Lower leg skin (tissue), 4 donors: ENCODE measurements around the gene TUBA1C. TPM values are rescaled to one million over a fixed set of nuclear protein-coding genes. Genes with fewer than 3 reads are reported as not detected.
"Not testable (repeated sequence)": the region's sequence is repeated elsewhere in the genome, so short reads cannot be mapped to it uniquely, and the experiment has no call there.

Experiments
- DNase-seq, 2 donors: peaks; one replicate each; pipeline ENCODE4 v3.0.0-alpha.2; 2019; ENCODE audit warnings: low spot score in 2 of 2
- H3K4me3 ChIP-seq: fragments of 200-600 bp; sonication (generic); 2 replicates; pipeline ENCODE4 v1.5.1; 2017; ENCODE audit warnings: mild to moderate bottlenecking, low read depth; ENCODE audit not compliant: poor library complexity, severe bottlenecking
- POLR2A ChIP-seq, 2 donors: fragments of 450-650 bp; IDR thresholded peaks; one replicate each; pipeline ENCODE4 v1.6.1; 2016 to 2017; ENCODE audit warnings: antibody characterized with exemption in 2 of 2, mild to moderate bottlenecking in 1 of 2, moderate library complexity in 1 of 2
- WGBS, 2 donors: methylation state at CpG; one replicate each; pipeline ENCODE4 v1.1.5; 2018; 5-methylcytosine and 5-hydroxymethylcytosine counted together
- intact Hi-C: fragments of 100-400 bp; cut with DNase I; formaldehyde crosslinking; loops from one replicate; pipeline ENCODE4 v1.15.0; 2023; ENCODE audit warnings: low total_unique reads
- total RNA-seq, 4 donors: library from RNA; depleted of rRNA; stranded (reverse); fragments of >200 nt; gene quantifications; one replicate each; pipeline ENCODE4 v1.1.0, GENCODE V29; 2016
- TF ChIP-seq, protein P1 (sequence below), 3 donors: fragments of 450-650 bp; IDR thresholded peaks; one replicate each; pipeline ENCODE4 v1.5.1; 2016; ENCODE audit warnings: antibody characterized with exemption in 3 of 3, mild to moderate bottlenecking in 3 of 3, moderate library complexity in 2 of 3

The TUBA1C gene
- total RNA-seq, 4 donors from 2014 or later, result 211 to 475 (median 280) TPM

GRCh38 chr12:49244176-49244575, 20.7 kb upstream of the TUBA1C start:
- intact Hi-C loops, result no loop called here
- TF ChIP-seq POLR2A (IDR thresholded peaks at IDR 0.05), result no peak
- TF ChIP-seq, protein P1, sequence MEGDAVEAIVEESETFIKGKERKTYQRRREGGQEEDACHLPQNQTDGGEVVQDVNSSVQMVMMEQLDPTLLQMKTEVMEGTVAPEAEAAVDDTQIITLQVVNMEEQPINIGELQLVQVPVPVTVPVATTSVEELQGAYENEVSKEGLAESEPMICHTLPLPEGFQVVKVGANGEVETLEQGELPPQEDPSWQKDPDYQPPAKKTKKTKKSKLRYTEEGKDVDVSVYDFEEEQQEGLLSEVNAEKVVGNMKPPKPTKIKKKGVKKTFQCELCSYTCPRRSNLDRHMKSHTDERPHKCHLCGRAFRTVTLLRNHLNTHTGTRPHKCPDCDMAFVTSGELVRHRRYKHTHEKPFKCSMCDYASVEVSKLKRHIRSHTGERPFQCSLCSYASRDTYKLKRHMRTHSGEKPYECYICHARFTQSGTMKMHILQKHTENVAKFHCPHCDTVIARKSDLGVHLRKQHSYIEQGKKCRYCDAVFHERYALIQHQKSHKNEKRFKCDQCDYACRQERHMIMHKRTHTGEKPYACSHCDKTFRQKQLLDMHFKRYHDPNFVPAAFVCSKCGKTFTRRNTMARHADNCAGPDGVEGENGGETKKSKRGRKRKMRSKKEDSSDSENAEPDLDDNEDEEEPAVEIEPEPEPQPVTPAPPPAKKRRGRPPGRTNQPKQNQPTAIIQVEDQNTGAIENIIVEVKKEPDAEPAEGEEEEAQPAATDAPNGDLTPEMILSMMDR (IDR thresholded peaks at IDR 0.05), result no peak
- 70 to 82% methylated on average over 2 of the region's 2 CpGs for WGBS, 2 donors

DNA sequence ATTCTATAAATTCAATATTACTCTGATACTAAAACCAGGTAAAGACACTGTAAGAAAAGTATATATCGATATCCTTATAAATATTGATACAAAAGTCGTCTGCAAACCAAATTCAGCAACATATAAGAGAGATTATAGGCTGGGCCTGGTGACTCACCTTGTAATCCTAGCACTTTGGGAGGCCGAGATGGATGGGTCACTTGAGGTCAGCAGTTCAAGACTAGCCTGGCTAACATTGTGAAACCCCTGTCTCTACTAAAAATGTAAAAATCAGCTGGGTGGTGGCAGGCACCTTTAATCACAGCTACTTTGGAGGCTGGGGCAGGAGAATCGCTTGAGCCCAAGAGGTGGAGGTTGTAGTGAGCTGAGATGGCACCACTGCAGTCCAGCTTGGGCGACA, 13.5 kb upstream of the TUBA1C start:
- TF ChIP-seq, protein P1 (IDR thresholded peaks at IDR 0.05), result no peak
- TF ChIP-seq POLR2A (IDR thresholded peaks at IDR 0.05), result no peak
- 90 to 94% methylated on average over 5 of the region's 5 CpGs for WGBS, 2 donors
- intact Hi-C loops, result no loop called here
- H3K4me3 ChIP-seq, result no peak overlapping the region
- no peak for DNase-seq

More at GRCh38 chr12:49244176-49244575, 20.7 kb upstream of the TUBA1C start:
- no peak for DNase-seq
- H3K4me3 ChIP-seq, result no peak overlapping the region

GRCh38 chr12:49253033-49253623, 11.8 kb upstream of the TUBA1C start:
- WGBS, 2 donors, result 56 to 57% methylated on average over 11 of the region's 11 CpGs
- intact Hi-C loops, result no loop called here
- H3K4me3 ChIP-seq, result no peak overlapping the region
- TF ChIP-seq, protein P1 (IDR thresholded peaks at IDR 0.05), result no peak
- no peak for TF ChIP-seq POLR2A (IDR thresholded peaks at IDR 0.05)
- no peak for DNase-seq

- H3K4me3 ChIP-seq, intact Hi-C loops, DNase-seq: not testable (repeated sequence)
- WGBS, 2 donors, result 85 to 90% methylated on average over 10 of the region's 10 CpGs
These were observed 9.4 kb upstream of the TUBA1C start for GRCh38 chr12:49255456-49255855.

- WGBS, 2 donors, result 80 to 84% methylated on average over 11 of the region's 11 CpGs
- intact Hi-C loops, result no loop called here
- DNase-seq, result no peak
- H3K4me3 ChIP-seq, result no peak overlapping the region
- no peak for TF ChIP-seq POLR2A (IDR thresholded peaks at IDR 0.05)
- TF ChIP-seq, protein P1 (IDR thresholded peaks at IDR 0.05), result no peak
These were observed 8.8 kb upstream of the TUBA1C start for GRCh38 chr12:49255857-49256637.

GRCh38 chr12:49257508-49258184, 7.2 kb upstream of the TUBA1C start:
- 92 to 96% methylated on average over 10 of the region's 10 CpGs for WGBS, 2 donors
- intact Hi-C loops, DNase-seq, H3K4me3 ChIP-seq: not testable (repeated sequence)
